IPS DF 6.9 (cell line): Measurements from ENCODE around the gene AGPS.
A peak's percentile ranks its signal among the peaks of the same experiment; 100 is the strongest.
"Not testable (repeated sequence)": the region's sequence is repeated elsewhere in the genome, so short reads cannot be mapped to it uniquely, and the experiment has no call there.

ENCODE experiments used
- DNase-seq: peaks from one replicate; pipeline ENCODE4 v3.0.0-alpha.2; 2013; ENCODE audit warnings: low read depth, low spot score
- H3K27ac ChIP-seq: one replicate; pipeline ENCODE4 v1.5.1; 2013; ENCODE audit warnings: low read length, control low read depth
- H3K27me3 ChIP-seq: 2 replicates; pipeline ENCODE4 v1.6.1; 2013; ENCODE audit warnings: mild to moderate bottlenecking, low read length; ENCODE audit not compliant: control insufficient read depth, insufficient read depth
- H3K36me3 ChIP-seq: 2 replicates; pipeline ENCODE4 v1.6.1; 2013; ENCODE audit warnings: low read length; ENCODE audit not compliant: control insufficient read depth, insufficient read depth
- H3K4me1 ChIP-seq: 2 replicates; pipeline ENCODE4 v1.6.1; 2013; ENCODE audit warnings: low read length; ENCODE audit not compliant: control insufficient read depth, insufficient read depth
- H3K4me3 ChIP-seq: 2 replicates; pipeline ENCODE4 v1.5.1; 2013; ENCODE audit warnings: mild to moderate bottlenecking, low read length
- H3K9me3 ChIP-seq: 2 replicates; pipeline ENCODE4 v1.6.1; 2013; ENCODE audit warnings: low read length, inconsistent platforms; ENCODE audit not compliant: control insufficient read depth, insufficient read depth
- WGBS: extraction: QIAGEN DNeasy Blood & Tissue Kit; methylation state at CpG from one replicate; pipeline ENCODE4 v1.1.7; 2013; ENCODE audit warnings: mixed read lengths, missing lambda C conversion rate; ENCODE audit not compliant: insufficient read length, insufficient coverage; 5-methylcytosine and 5-hydroxymethylcytosine counted together

Gene AGPS

GRCh38 chr2:177549171-177549570 lies 156.6 kb downstream of the AGPS start:
- Histone ChIP-seq H3K36me3 (no peaks in the 10 kb centered on the region), H3K9me3 (no peaks in the 10 kb centered on the region), H3K4me3 (no peak overlapping the region), H3K27ac (no peak overlapping the region), H3K27me3 (no peaks in the 10 kb centered on the region), H3K4me1 (peaks cover 2% of the 10 kb centered on the region; the same call in 1 of the 2 replicates)
- no peak for DNase-seq

DNA sequence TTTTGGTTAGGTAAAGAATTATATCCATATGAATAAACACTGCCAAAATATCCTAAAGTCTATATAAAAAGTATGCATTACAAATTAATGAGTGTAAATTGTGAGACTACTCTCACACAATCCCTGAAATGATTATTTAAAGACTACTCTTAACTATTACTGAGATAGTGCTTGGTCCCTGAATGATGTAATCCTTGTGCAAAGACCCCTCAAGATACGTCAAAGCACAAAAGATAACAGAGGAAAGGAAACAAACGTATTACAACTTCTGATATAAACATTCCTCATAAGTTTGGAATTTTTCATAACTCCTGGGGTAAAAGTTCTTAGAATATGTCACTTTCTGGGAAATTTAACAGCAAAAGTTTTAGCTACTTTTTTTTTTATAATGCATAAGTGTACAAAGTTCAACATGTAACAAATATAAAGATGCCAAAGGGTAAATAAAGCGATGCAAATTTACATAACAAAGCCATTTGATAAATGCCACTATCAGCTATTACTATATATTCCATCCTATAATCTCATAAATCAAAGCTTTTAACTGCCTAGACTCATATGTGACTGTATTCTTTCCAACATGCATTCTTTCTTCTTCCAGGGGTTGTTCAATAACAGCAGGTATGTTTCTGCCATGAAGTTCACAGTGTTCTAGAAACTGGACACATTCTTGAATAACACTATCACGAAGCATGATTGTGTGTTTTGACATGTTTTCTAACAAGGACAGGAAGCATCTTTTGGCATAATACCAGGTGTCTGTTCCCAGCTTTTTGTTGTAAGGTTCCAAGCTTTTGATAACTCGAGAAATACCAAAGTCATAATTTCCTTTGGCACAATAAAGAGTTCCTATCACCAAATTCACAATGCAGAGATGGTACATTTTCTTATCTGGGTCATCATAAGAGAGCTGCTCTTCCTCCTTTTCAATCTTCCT lies 158.0 kb downstream of the AGPS start:
- Histone ChIP-seq H3K9me3 (no peaks in the 10 kb centered on the region), H3K4me1 (peaks cover 2% of the 10 kb centered on the region; the same call in 1 of the 2 replicates), H3K27me3 (no peaks in the 10 kb centered on the region), H3K4me3 (no peak overlapping the region), H3K27ac (no peak overlapping the region), H3K36me3 (no peaks in the 10 kb centered on the region)
- WGBS = no CpG with 5 or more reads among the region's 5 CpGs
- no peak for DNase-seq

DNA sequence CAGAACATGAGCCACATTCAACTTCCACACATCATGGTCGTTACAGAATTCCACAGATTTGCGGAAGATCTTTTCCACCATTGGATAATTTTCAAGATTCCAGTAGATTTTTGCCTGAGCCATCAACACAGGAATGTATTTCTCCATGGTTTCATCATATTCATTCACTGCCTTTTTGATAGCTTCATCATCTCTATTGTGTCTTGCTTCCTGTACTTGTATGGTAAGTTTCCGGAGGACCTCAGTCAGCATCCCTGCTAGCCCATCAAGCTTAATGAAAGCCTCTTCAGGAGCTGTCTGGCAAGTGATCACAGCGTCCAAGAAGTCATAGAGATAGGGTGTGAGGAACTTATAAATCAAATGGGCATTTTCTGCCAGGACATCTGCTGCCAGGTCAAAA lies 158.8 kb downstream of the AGPS start:
- not testable (repeated sequence) for H3K27me3 ChIP-seq, H3K27ac ChIP-seq, H3K9me3 ChIP-seq, H3K4me1 ChIP-seq, H3K36me3 ChIP-seq, H3K4me3 ChIP-seq, DNase-seq
- no CpG with 5 or more reads among the region's 4 CpGs for WGBS

GRCh38 chr2:177551989-177552421 lies 159.4 kb downstream of the AGPS start:
- Histone ChIP-seq H3K36me3 (no peaks in the 10 kb centered on the region), H3K4me1 (peaks cover 2% of the 10 kb centered on the region; the same call in 1 of the 2 replicates), H3K27ac (no peak overlapping the region), H3K9me3 (no peaks in the 10 kb centered on the region), H3K4me3 (peak overlapping the region; percentile 60; the same call in 1 of the 2 replicates), H3K27me3 (no peaks in the 10 kb centered on the region)
- DNase-seq = no peak
- no CpG with 5 or more reads among the region's 13 CpGs for WGBS

DNA sequence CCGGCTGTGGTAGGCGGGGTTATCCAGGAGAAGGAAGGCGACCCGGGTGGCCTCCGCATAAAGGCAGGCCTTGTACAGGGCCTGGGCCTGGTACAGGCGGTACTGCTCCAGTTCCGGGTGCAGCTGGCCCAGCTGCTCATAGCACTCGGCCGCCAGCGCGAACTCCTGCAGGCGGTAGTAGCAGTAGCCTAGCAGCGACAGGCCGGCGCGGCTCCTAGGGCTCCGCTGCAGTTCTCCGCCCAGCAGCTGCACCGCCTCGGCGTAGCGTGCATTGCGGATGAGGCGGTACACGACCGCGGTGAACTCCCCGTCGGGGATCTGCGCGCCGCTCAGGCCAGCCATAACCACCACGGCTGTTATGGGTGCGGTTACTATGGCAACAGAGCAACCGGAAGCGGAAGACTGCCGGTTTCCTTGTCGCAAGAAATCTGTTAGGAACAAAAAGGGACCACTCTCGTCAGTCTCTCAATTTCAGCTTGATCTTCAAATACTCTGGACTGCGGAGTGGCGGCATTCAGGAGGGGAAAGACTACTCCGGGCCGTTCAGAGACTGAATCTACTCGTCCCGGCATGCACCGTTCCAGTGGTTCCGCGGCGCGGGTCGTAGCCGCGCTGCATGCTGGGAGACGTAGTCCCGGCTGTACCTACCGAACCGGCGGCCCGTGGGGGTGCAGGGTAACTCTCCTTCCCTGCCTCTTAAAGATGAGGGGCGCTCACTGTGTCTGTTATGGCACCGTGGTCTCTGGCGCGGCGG lies 160.0 kb downstream of the AGPS start:
- no CpG with 5 or more reads among the region's 64 CpGs for WGBS
- peaks cover 2% of the 10 kb centered on the region; the same call in 1 of the 2 replicates for H3K4me1 ChIP-seq
- DNase-seq = peak; percentile 84
- H3K27me3 ChIP-seq = no peaks in the 10 kb centered on the region
- no peaks in the 10 kb centered on the region for H3K9me3 ChIP-seq
- peak overlapping the region; percentile 60; the same call in 1 of the 2 replicates for H3K4me3 ChIP-seq
- H3K36me3 ChIP-seq = no peaks in the 10 kb centered on the region
- H3K27ac ChIP-seq = no peak overlapping the region

GRCh38 chr2:177553176-177553884 lies 160.8 kb downstream of the AGPS start:
- H3K27me3 ChIP-seq = no peaks in the 10 kb centered on the region
- no peaks in the 10 kb centered on the region for H3K9me3 ChIP-seq
- no CpG with 5 or more reads among the region's 17 CpGs for WGBS
- peak overlapping the region; percentile 60; the same call in 1 of the 2 replicates for H3K4me3 ChIP-seq
- DNase-seq = no peak
- H3K4me1 ChIP-seq = peaks cover 2% of the 10 kb centered on the region; the same call in 1 of the 2 replicates
- no peak overlapping the region for H3K27ac ChIP-seq
- H3K36me3 ChIP-seq = no peaks in the 10 kb centered on the region

DNA sequence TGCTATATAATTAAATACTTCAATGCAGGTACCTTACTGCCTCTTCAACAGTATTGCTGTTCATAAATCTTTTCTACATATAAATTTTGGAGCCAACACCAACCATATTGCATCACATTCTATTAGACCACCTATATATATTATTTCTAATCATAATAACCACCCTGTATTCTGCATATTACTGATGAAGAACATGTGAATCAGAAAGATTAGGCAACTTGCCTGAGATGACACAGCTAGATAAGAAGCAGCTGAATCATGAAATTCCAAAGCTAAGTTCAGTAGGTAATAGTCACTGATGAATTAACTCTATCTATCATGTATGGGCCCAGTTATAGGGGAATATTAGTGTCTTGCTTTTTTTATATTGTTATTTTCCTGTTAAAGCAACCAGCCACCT lies 161.8 kb downstream of the AGPS start:
- DNase-seq = no peak
- no peaks in the 10 kb centered on the region for H3K9me3 ChIP-seq
- H3K27ac ChIP-seq = no peak overlapping the region
- peaks cover 2% of the 10 kb centered on the region; the same call in 1 of the 2 replicates for H3K4me1 ChIP-seq
- H3K36me3 ChIP-seq = no peaks in the 10 kb centered on the region
- H3K27me3 ChIP-seq = no peaks in the 10 kb centered on the region
- no peak overlapping the region for H3K4me3 ChIP-seq

DNA sequence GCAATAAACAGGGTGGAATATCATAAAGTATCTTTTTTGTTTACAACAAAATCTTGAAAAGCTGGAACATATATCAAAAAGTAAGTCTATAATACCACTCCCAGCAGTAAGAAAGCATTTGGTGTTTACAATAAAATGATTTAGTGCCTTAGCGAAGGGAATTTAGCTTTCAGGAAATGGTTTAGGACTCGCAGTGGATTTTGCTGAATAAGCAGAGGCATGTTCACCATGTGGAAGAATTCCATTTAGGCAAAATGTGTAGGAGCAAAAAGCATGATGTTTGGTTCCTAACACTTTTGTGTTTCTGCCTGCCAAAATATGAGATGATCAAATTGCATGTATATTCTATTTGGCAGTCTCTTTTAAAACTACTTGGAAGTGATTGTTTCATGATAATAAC lies 163.6 kb downstream of the AGPS start:
- no peak overlapping the region for H3K27ac ChIP-seq
- no peaks in the 10 kb centered on the region for H3K36me3 ChIP-seq
- no peaks in the 10 kb centered on the region for H3K27me3 ChIP-seq
- H3K4me1 ChIP-seq = peaks cover 2% of the 10 kb centered on the region; the same call in 1 of the 2 replicates
- no peak overlapping the region for H3K4me3 ChIP-seq
- no peak for DNase-seq
- no peaks in the 10 kb centered on the region for H3K9me3 ChIP-seq
- WGBS = no CpG with 5 or more reads among the region's 2 CpGs

DNA sequence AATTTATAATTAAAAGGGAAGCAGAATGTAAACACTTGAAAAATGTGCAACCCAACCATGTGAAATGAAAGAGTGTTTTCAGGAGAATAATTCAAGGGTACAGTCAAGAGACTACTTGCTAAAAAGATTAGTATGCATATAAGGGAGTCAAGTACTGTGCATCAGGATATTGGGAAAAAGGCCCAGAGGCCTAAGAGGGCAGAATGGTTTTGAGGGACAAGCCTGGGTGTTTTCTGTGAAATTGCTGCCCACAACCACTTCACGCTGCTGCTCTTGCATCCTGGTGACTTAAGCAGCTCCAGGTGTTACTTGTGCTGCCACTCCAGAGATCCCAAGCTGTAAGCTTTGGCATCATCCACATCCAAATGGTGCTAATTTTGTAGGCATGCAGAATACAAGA lies 165.2 kb downstream of the AGPS start:
- H3K4me1 ChIP-seq = no peaks in the 10 kb centered on the region
- WGBS = no CpG with 5 or more reads among the region's 1 CpG
- no peak overlapping the region for H3K4me3 ChIP-seq
- no peaks in the 10 kb centered on the region for H3K27me3 ChIP-seq
- H3K27ac ChIP-seq = no peak overlapping the region
- no peaks in the 10 kb centered on the region for H3K36me3 ChIP-seq
- H3K9me3 ChIP-seq = no peaks in the 10 kb centered on the region
- no peak for DNase-seq

DNA sequence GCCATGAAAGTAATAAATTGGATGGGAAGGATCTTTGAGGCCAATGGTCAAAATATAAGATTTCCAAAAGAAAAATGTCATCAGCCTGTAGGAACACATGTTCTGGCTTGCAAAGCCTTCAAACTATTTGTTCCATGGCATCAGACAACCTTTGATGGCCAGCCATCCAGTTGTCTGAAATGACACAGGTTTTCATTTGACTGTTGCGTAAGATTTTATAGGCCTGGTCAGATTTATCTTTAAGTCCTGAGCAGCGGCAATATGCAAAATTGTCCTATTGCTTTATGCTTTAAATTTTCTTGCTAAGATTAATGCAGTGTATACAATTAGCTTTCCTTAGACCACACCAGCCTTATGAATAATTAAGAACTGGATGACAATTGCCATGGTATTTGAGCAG lies 167.1 kb downstream of the AGPS start:
- Histone ChIP-seq H3K36me3 (no peaks in the 10 kb centered on the region), H3K4me3 (no peak overlapping the region), H3K27me3 (no peaks in the 10 kb centered on the region), H3K27ac (no peak overlapping the region), H3K4me1 (no peaks in the 10 kb centered on the region), H3K9me3 (no peaks in the 10 kb centered on the region)
- DNase-seq = no peak
- no CpG with 5 or more reads among the region's 2 CpGs for WGBS
